ENCODE results near the gene MFRP. TPM values are rescaled to one million over a fixed set of nuclear protein-coding genes. Genes with fewer than 3 reads are reported as not detected.

Gene MFRP
- total RNA-seq, 1 donor from 2014 or later = not detected

- Histone ChIP-seq H3K4me3 (ENCODE audit: insufficient read depth, low read depth, low read length) (no peak overlapping the region), H4K20me1 (ENCODE audit: insufficient read depth, low read length) (peaks cover 6% of the 10 kb centered on the region), H3K4me2 (ENCODE audit: low read length) (no peak overlapping the region), H3K9ac (ENCODE audit: low read length) (no peak overlapping the region), H3K4me1 (ENCODE audit: insufficient read depth, low read length) (no peaks in the 10 kb centered on the region), H3K9me3 (ENCODE audit: insufficient read depth, low read depth, low read length) (no peaks in the 10 kb centered on the region), H3K79me2 (ENCODE audit: insufficient read depth, low read length) (no peaks in the 10 kb centered on the region), H2AFZ (ENCODE audit: low read depth, low read length) (no peak overlapping the region), H3K27me3 (ENCODE audit: insufficient read depth, low read length) (no peaks in the 10 kb centered on the region), H3K27ac (ENCODE audit: low read depth, low read length) (no peak overlapping the region), H3K36me3 (ENCODE audit: insufficient read depth, low read length) (peaks cover 27% of the 10 kb centered on the region)
- TF ChIP-seq, protein P1, sequence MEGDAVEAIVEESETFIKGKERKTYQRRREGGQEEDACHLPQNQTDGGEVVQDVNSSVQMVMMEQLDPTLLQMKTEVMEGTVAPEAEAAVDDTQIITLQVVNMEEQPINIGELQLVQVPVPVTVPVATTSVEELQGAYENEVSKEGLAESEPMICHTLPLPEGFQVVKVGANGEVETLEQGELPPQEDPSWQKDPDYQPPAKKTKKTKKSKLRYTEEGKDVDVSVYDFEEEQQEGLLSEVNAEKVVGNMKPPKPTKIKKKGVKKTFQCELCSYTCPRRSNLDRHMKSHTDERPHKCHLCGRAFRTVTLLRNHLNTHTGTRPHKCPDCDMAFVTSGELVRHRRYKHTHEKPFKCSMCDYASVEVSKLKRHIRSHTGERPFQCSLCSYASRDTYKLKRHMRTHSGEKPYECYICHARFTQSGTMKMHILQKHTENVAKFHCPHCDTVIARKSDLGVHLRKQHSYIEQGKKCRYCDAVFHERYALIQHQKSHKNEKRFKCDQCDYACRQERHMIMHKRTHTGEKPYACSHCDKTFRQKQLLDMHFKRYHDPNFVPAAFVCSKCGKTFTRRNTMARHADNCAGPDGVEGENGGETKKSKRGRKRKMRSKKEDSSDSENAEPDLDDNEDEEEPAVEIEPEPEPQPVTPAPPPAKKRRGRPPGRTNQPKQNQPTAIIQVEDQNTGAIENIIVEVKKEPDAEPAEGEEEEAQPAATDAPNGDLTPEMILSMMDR (IDR thresholded peaks at IDR 0.05; ENCODE audit: insufficient read depth, low read depth, low read length) = no peak
- no peak for TF ChIP-seq EZH2 (IDR thresholded peaks at IDR 0.05; ENCODE audit: insufficient read depth, low read length)
- Mint-ChIP-seq H3K9me3 (ENCODE audit: unreplicated experiment) (no peaks in the 10 kb centered on the region), H3K4me1 (ENCODE audit: low read depth, unreplicated experiment) (peaks cover 10% of the 10 kb centered on the region), H3K27ac (ENCODE audit: unreplicated experiment) (no peak overlapping the region), H3K4me3 (ENCODE audit: unreplicated experiment) (no peak overlapping the region), H3K36me3 (ENCODE audit: low read depth, unreplicated experiment) (peaks cover 31% of the 10 kb centered on the region), H3K27me3 (ENCODE audit: low read depth, unreplicated experiment) (no peaks in the 10 kb centered on the region)
- FAIRE-seq = no peak
- no peak for DNase-seq (ENCODE audit: low read depth)
These were observed 43.2 kb downstream of the MFRP start for GRCh38 chr11:119303227-119303718.

DNA sequence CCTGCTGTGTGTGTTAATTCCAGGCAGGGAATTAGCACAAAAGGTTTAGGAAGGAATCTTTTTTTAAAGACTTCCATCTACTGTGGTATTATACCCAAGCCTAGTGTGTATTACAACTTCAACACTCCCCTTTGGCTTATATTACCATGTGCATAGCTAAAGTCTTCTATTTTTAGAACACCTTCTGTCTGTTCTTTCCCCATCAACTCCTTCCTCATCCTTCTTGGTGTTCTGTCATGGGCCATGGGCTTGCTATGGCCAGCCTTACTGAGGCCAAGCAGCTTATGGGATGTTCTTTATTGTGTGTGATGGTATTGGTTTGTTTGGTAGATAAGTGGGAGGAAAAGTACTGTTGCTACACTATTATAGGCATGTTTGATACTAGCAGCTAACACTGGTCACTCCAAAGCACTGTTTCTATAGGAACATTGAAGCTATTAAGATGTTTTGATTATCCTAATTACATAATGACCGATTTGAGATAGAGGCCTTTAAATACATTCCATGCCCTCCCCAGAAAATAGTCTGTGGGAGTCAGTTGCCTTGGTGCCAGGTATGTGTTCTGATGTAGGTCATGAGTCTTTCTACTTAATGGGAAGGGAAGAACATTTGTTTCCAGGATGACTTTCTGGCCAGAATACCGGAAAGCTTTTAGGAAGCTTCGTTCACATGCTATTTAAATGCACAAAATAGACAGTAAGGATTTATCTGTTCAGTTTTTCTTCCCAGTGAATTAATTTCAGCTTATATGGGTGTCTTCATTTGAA lies 46.1 kb downstream of the MFRP start:
- Histone ChIP-seq H3K79me2 (ENCODE audit: insufficient read depth, low read length) (no peaks in the 10 kb centered on the region), H3K36me3 (ENCODE audit: insufficient read depth, low read length) (peaks cover 40% of the 10 kb centered on the region), H2AFZ (ENCODE audit: low read depth, low read length) (no peak overlapping the region), H3K4me2 (ENCODE audit: low read length) (no peak overlapping the region), H3K9me3 (ENCODE audit: insufficient read depth, low read depth, low read length) (no peaks in the 10 kb centered on the region), H3K27ac (ENCODE audit: low read depth, low read length) (no peak overlapping the region), H3K4me1 (ENCODE audit: insufficient read depth, low read length) (no peaks in the 10 kb centered on the region), H4K20me1 (ENCODE audit: insufficient read depth, low read length) (no peaks in the 10 kb centered on the region), H3K4me3 (ENCODE audit: insufficient read depth, low read depth, low read length) (no peak overlapping the region), H3K9ac (ENCODE audit: low read length) (no peak overlapping the region), H3K27me3 (ENCODE audit: insufficient read depth, low read length) (no peaks in the 10 kb centered on the region)
- H3K27ac Mint-ChIP-seq (ENCODE audit: unreplicated experiment) = no peak overlapping the region
- no peaks in the 10 kb centered on the region for H3K9me3 Mint-ChIP-seq (ENCODE audit: unreplicated experiment)
- peaks cover 30% of the 10 kb centered on the region for H3K36me3 Mint-ChIP-seq (ENCODE audit: low read depth, unreplicated experiment)
- H3K27me3 Mint-ChIP-seq (ENCODE audit: low read depth, unreplicated experiment) = no peaks in the 10 kb centered on the region
- FAIRE-seq = no peak
- DNase-seq (ENCODE audit: low read depth) = no peak
- H3K4me3 Mint-ChIP-seq (ENCODE audit: unreplicated experiment) = no peak overlapping the region
- peaks cover 8% of the 10 kb centered on the region for H3K4me1 Mint-ChIP-seq (ENCODE audit: low read depth, unreplicated experiment)
- TF ChIP-seq, protein P1 (IDR thresholded peaks at IDR 0.05; ENCODE audit: insufficient read depth, low read depth, low read length) = no peak
- TF ChIP-seq EZH2 (IDR thresholded peaks at IDR 0.05; ENCODE audit: insufficient read depth, low read length) = no peak

DNA sequence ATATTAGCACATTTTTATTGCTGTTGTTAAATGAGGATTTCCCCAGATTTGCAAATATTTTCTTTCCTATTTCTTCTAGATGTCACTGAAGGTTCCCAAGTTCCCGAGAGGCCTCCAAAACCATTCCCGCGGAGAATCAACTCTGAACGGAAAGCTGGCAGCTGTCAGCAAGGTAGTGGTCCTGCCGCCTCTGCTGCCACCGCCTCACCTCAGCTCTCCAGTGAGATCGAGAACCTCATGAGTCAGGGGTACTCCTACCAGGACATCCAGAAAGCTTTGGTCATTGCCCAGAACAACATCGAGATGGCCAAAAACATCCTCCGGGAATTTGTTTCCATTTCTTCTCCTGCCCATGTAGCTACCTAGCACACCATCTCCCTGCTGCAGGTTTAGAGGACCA lies 47.1 kb downstream of the MFRP start:
- H3K79me2 ChIP-seq (ENCODE audit: insufficient read depth, low read length) = no peaks in the 10 kb centered on the region
- H3K36me3 ChIP-seq (ENCODE audit: insufficient read depth, low read length) = peaks cover 40% of the 10 kb centered on the region
- no peak overlapping the region for H2AFZ ChIP-seq (ENCODE audit: low read depth, low read length)
- no peak overlapping the region for H3K4me2 ChIP-seq (ENCODE audit: low read length)
- TF ChIP-seq, protein P1 (IDR thresholded peaks at IDR 0.05; ENCODE audit: insufficient read depth, low read depth, low read length) = no peak
- TF ChIP-seq EZH2 (IDR thresholded peaks at IDR 0.05; ENCODE audit: insufficient read depth, low read length) = no peak
- Mint-ChIP-seq H3K36me3 (ENCODE audit: low read depth, unreplicated experiment) (peaks cover 28% of the 10 kb centered on the region), H3K4me3 (ENCODE audit: unreplicated experiment) (no peak overlapping the region), H3K9me3 (ENCODE audit: unreplicated experiment) (no peaks in the 10 kb centered on the region), H3K27me3 (ENCODE audit: low read depth, unreplicated experiment) (no peaks in the 10 kb centered on the region), H3K4me1 (ENCODE audit: low read depth, unreplicated experiment) (peaks cover 8% of the 10 kb centered on the region), H3K27ac (ENCODE audit: unreplicated experiment) (no peak overlapping the region)
- H3K27ac ChIP-seq (ENCODE audit: low read depth, low read length) = no peak overlapping the region
- no peaks in the 10 kb centered on the region for H3K27me3 ChIP-seq (ENCODE audit: insufficient read depth, low read length)
- H3K4me3 ChIP-seq (ENCODE audit: insufficient read depth, low read depth, low read length) = no peak overlapping the region
- FAIRE-seq (no peak), DNase-seq (ENCODE audit: low read depth) (no peak)
- no peaks in the 10 kb centered on the region for H4K20me1 ChIP-seq (ENCODE audit: insufficient read depth, low read length)
- no peaks in the 10 kb centered on the region for H3K9me3 ChIP-seq (ENCODE audit: insufficient read depth, low read depth, low read length)
- no peak overlapping the region for H3K9ac ChIP-seq (ENCODE audit: low read length)
- H3K4me1 ChIP-seq (ENCODE audit: insufficient read depth, low read length) = no peaks in the 10 kb centered on the region

Measured in astrocyte (in vitro differentiated cells and primary cell).